ENCODE data around the gene GALNT6.

GALNT6 gene, protein sequence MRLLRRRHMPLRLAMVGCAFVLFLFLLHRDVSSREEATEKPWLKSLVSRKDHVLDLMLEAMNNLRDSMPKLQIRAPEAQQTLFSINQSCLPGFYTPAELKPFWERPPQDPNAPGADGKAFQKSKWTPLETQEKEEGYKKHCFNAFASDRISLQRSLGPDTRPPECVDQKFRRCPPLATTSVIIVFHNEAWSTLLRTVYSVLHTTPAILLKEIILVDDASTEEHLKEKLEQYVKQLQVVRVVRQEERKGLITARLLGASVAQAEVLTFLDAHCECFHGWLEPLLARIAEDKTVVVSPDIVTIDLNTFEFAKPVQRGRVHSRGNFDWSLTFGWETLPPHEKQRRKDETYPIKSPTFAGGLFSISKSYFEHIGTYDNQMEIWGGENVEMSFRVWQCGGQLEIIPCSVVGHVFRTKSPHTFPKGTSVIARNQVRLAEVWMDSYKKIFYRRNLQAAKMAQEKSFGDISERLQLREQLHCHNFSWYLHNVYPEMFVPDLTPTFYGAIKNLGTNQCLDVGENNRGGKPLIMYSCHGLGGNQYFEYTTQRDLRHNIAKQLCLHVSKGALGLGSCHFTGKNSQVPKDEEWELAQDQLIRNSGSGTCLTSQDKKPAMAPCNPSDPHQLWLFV

GRCh38 chr12:51391283-51392123 is at the start of gene GALNT6:
Gene GALNT6, minus strand, starts transcription at chr12:51391406. Its CDS starts 11,625 bp downstream, at chr12:51379781.
- DNase-seq = no peak

DNA sequence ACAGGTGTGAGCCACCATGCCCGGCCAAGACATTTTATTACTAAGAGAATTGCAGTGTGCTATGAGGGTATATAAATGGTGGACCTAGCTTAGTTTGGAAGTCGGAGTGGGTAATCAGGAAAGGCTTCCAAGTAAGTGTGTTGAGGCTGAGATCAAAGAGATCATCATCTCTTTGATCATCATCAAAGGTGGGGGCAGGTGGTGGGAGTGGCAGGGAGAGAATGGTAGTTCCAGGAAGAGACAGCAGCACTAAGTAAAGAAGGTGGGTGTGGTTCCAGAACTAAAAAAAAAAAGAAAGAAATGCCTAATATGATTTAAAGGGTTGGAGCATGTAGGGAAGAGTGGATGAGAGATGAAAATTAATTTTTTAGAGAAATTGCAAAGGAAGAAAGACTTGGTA is 48.1 kb upstream of the GALNT6 start:
- DNase-seq = no peak

GRCh38 chr12:51437431-51437830 is 46.2 kb upstream of the GALNT6 start:
- no peak for DNase-seq

- no peak for DNase-seq
Observed at GRCh38 chr12:51434305-51434704, 43.1 kb upstream of the GALNT6 start.

GRCh38 chr12:51432921-51433320 is 41.7 kb upstream of the GALNT6 start:
- no peak for DNase-seq

- DNase-seq = no peak
Observed at GRCh38 chr12:51430196-51430895, 39.1 kb upstream of the GALNT6 start.

DNA sequence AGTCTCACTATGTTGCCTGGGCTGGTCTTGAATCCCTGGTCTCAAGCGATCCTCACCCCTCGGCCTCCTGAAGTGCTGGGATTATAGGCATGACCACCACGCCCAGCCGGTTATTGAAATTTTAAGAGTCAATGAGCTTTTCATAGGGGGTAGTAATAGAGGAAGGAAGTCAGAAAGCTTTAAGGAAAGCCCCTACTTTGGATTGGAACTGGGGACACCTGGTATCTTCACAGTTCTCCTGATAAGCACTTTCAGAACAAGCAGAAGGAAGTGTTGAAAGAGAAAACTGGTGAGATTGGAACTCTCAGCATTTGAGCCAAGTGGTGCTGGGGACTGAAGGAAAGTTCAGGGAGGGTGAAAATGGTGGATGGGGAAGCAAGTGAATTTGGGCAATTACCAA is 38.5 kb upstream of the GALNT6 start:
- DNase-seq = no peak

- no peak for DNase-seq
Observed at GRCh38 chr12:51428256-51428655, 37.0 kb upstream of the GALNT6 start.

- DNase-seq = peak; percentile 85
Observed at GRCh38 chr12:51424662-51425539, 33.7 kb upstream of the GALNT6 start, which contains the start of gene SLC4A8. Gene SLC4A8, plus strand, starts transcription at chr12:51424831. Its CDS starts 157 bp downstream, at chr12:51424988.

GRCh38 chr12:51424094-51424661 is 33.0 kb upstream of the GALNT6 start:
- DNase-seq = no peak

GRCh38 chr12:51421266-51421884 is 30.2 kb upstream of the GALNT6 start:
- peak; percentile 13 for DNase-seq

GRCh38 chr12:51419425-51420193 is 28.4 kb upstream of the GALNT6 start:
- peak; percentile 25 for DNase-seq

DNA sequence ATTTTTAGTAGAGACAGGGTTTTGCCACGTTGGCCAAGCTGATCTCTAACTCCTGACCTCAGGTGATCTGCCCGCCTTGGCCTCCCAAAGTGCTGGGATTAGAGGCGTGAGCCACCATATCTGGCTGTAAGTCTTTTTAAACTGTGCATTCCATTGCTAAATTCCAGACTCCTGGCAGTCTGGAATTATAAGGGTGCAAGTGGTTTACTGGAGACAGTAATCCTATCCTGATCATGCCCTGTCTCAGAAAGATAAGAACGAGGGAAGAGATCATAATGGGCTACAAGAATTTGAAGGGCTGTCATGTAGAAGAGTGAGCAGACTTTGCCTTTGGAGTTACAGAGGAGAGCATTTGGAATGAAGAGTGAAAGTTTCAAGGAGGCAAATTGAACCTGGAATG is 26.6 kb upstream of the GALNT6 start:
- DNase-seq = no peak

- no peak for DNase-seq
Observed at GRCh38 chr12:51415931-51416330, 24.7 kb upstream of the GALNT6 start.

GRCh38 chr12:51413791-51414190 is 22.6 kb upstream of the GALNT6 start:
- no peak for DNase-seq

DNA sequence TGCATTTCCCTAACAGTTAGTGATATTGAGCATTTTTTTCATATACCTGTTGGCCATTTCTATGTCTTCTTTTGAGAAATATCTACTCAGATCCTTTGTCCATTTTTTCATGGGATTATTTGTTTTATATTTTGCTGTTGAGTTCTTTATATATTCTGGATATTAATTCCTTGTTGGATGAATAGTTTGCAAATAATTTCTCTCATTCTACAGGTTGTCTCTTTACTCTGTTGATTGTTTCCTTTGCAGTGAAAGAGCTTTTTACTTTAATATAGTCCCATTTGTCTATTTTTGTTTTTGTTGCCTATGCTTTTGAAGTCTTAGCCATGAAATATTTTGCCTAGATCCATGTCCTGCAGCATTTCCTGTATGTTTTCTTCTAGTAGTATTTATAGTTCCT is 21.9 kb upstream of the GALNT6 start:
- DNase-seq = no peak

GRCh38 chr12:51409846-51410245 is 18.6 kb upstream of the GALNT6 start:
- DNase-seq = no peak

- DNase-seq = no peak
Observed at GRCh38 chr12:51407604-51408003, 16.4 kb upstream of the GALNT6 start.

DNA sequence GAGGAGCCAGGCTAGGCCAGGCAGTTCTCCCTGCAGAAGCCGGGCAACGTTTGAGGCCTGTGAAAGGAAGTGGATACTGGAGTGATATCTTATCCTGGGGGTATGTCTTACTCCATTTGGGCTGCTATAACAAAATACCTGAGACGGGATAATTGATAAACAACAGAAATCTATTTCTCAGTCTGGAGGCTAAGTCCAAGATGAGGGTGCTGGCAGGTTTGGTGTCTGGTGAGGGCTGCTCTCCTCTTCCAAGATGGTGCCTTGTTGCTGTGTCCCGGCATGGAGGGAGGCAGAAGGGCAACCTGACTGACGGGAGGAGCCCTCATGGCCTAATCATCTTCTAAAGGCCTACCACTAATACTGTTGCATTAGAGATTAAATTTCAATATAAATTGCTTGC is 15.7 kb upstream of the GALNT6 start:
- DNase-seq = no peak

GRCh38 chr12:51406290-51406689 is 15.1 kb upstream of the GALNT6 start:
- DNase-seq = no peak

All from DMS79 treated with DMSO at 0.1 percent for 48 hours (cell line).